H9 (cell line): ENCODE data around the gene L1CAM. TPM values are rescaled to one million over a fixed set of nuclear protein-coding genes. Genes with fewer than 3 reads are reported as not detected.

Experiments
- DNase-seq: peaks from one replicate; pipeline ENCODE4 v3.0.0-alpha.2; 2017
- H2AFZ ChIP-seq: one replicate; pipeline ENCODE4 v1.6.1; 2013; ENCODE audit warnings: mild to moderate bottlenecking, low read length, control low read depth, moderate library complexity
- H2AK5ac ChIP-seq: 2 replicates; pipeline ENCODE4 v1.6.1; 2013; ENCODE audit warnings: low read length, control low read depth, mixed read lengths; ENCODE audit not compliant: insufficient read length
- H2BK120ac ChIP-seq: one replicate; pipeline ENCODE4 v1.6.1; 2013; ENCODE audit warnings: low read depth, mild to moderate bottlenecking, low read length, control low read depth, inconsistent platforms; ENCODE audit not compliant: poor library complexity, severe bottlenecking
- H2BK12ac ChIP-seq: 2 replicates; pipeline ENCODE4 v1.6.1; 2013; ENCODE audit warnings: low read length, control low read depth, mixed read lengths, low read depth; ENCODE audit not compliant: insufficient read length
- H2BK15ac ChIP-seq: 2 replicates; pipeline ENCODE4 v1.6.1; 2013; ENCODE audit warnings: low read depth, low read length, control low read depth
- H2BK20ac ChIP-seq: one replicate; pipeline ENCODE4 v1.6.1; 2013; ENCODE audit warnings: low read depth, mild to moderate bottlenecking, low read length, control low read depth, inconsistent platforms; ENCODE audit not compliant: poor library complexity, severe bottlenecking
- H2BK5ac ChIP-seq: 2 replicates; pipeline ENCODE4 v1.6.1; 2013; ENCODE audit warnings: low read length, control low read depth, mixed read lengths; ENCODE audit not compliant: insufficient read length
- H3K14ac ChIP-seq: 2 replicates; pipeline ENCODE4 v1.6.1; 2013; ENCODE audit warnings: low read length, control low read depth; ENCODE audit not compliant: insufficient read depth
- H3K18ac ChIP-seq: 2 replicates; pipeline ENCODE4 v1.6.1; 2013; ENCODE audit warnings: low read depth, mild to moderate bottlenecking, mixed read lengths, low read length, control low read depth; ENCODE audit not compliant: insufficient read length
- H3K23ac ChIP-seq: 2 replicates; pipeline ENCODE4 v1.6.1; 2013; ENCODE audit warnings: low read length, control low read depth, mixed read lengths, low read depth; ENCODE audit not compliant: insufficient read length
- H3K23me2 ChIP-seq: 2 replicates; pipeline ENCODE4 v1.6.1; 2013; ENCODE audit warnings: low read depth, mild to moderate bottlenecking, mixed read lengths, low read length, control low read depth; ENCODE audit not compliant: insufficient read length, poor library complexity, severe bottlenecking
- H3K27ac ChIP-seq: 2 replicates; pipeline ENCODE4 v1.5.1; 2013; ENCODE audit warnings: low read length, control low read depth, mixed read lengths, low read depth; ENCODE audit not compliant: insufficient read length
- H3K27me3 ChIP-seq: 2 replicates; pipeline ENCODE4 v1.6.1; 2013; ENCODE audit warnings: low read length, control low read depth, inconsistent platforms; ENCODE audit not compliant: insufficient read depth
- H3K4ac ChIP-seq: 2 replicates; pipeline ENCODE4 v1.6.1; 2013; ENCODE audit warnings: low read depth, mild to moderate bottlenecking, control low read depth, inconsistent platforms, low read length, moderate library complexity
- H3K4me1 ChIP-seq: 2 replicates; pipeline ENCODE4 v1.6.1; 2013; ENCODE audit warnings: low read length, control low read depth, inconsistent platforms; ENCODE audit not compliant: insufficient read depth
- H3K4me2 ChIP-seq: 2 replicates; pipeline ENCODE4 v1.6.1; 2013; ENCODE audit warnings: low read length, control low read depth, mixed read lengths; ENCODE audit not compliant: insufficient read length, insufficient read depth
- H3K56ac ChIP-seq: 2 replicates; pipeline ENCODE4 v1.6.1; 2013; ENCODE audit warnings: low read depth, mild to moderate bottlenecking, mixed read lengths, low read length, control low read depth; ENCODE audit not compliant: insufficient read length
- H3K79me1 ChIP-seq: 2 replicates; pipeline ENCODE4 v1.6.1; 2013; ENCODE audit warnings: low read depth, mild to moderate bottlenecking, moderate library complexity, low read length, control low read depth, inconsistent platforms; ENCODE audit not compliant: insufficient read depth, poor library complexity, severe bottlenecking
- H3K79me2 ChIP-seq: 2 replicates; pipeline ENCODE4 v1.6.1; 2013; ENCODE audit warnings: low read length, control low read depth, inconsistent platforms; ENCODE audit not compliant: insufficient read depth
- H3K9ac ChIP-seq: 2 replicates; pipeline ENCODE4 v1.6.1; 2013; ENCODE audit warnings: low read length, control low read depth, mixed read lengths; ENCODE audit not compliant: insufficient read length; ENCODE audit errors: extremely low read depth
- H3K9me3 ChIP-seq: one replicate; pipeline ENCODE4 v1.6.1; 2013; ENCODE audit warnings: low read depth, low read length, inconsistent platforms; ENCODE audit not compliant: control insufficient read depth
- H3T11ph ChIP-seq: one replicate; pipeline ENCODE4 v1.6.1; 2013; ENCODE audit warnings: mild to moderate bottlenecking, low read length, control low read depth, inconsistent platforms
- H4K20me1 ChIP-seq: one replicate; pipeline ENCODE4 v1.6.1; 2013; ENCODE audit not compliant: control insufficient read depth, insufficient read length, insufficient read depth
- H4K5ac ChIP-seq: 2 replicates; pipeline ENCODE4 v1.6.1; 2013; ENCODE audit warnings: low read depth, mild to moderate bottlenecking, mixed read lengths, low read length, control low read depth; ENCODE audit not compliant: insufficient read length
- H4K8ac ChIP-seq: replicated peaks from 2 replicates; pipeline ENCODE4 v1.6.1; 2013; ENCODE audit warnings: low read length, control low read depth, mixed read lengths, low read depth; ENCODE audit not compliant: insufficient read length
- H4K91ac ChIP-seq: 2 replicates; pipeline ENCODE4 v1.6.1; 2013; ENCODE audit warnings: low read depth, mild to moderate bottlenecking, moderate library complexity, mixed read lengths, low read length, control low read depth; ENCODE audit not compliant: insufficient read length
- H3K27ac Mint-ChIP-seq, 3 experiments: 2 replicates in 2 of 3; 3 replicates in 1 of 3; pipeline ENCODE4 v1.8.0; 2020 to 2021; ENCODE audit warnings: mixed read lengths in 3 of 3, mild to moderate bottlenecking in 1 of 3, moderate library complexity in 1 of 3
- H3K27me3 Mint-ChIP-seq: 2 replicates; pipeline ENCODE4 v1.8.0; 2021; ENCODE audit warnings: low read depth, mild to moderate bottlenecking, moderate library complexity, mixed read lengths
- H3K36me3 Mint-ChIP-seq, 3 experiments: 2 replicates in 2 of 3; 3 replicates in 1 of 3; pipeline ENCODE4 v1.8.0; 2020 to 2021; ENCODE audit warnings: low read depth in 3 of 3, mixed read lengths in 3 of 3; ENCODE audit not compliant: insufficient read depth in 1 of 3
- H3K4me1 Mint-ChIP-seq, 2 experiments: 2 replicates each; pipeline ENCODE4 v1.8.0; 2020; ENCODE audit warnings: mixed read lengths in 2 of 2
- H3K4me3 Mint-ChIP-seq, 2 experiments: 2 replicates in 1 of 2; 3 replicates in 1 of 2; pipeline ENCODE4 v1.8.0; 2020 to 2021; ENCODE audit warnings: mild to moderate bottlenecking in 2 of 2, mixed read lengths in 2 of 2, moderate library complexity in 1 of 2
- H3K9me3 Mint-ChIP-seq, 2 experiments: 2 replicates in 1 of 2; 3 replicates in 1 of 2; pipeline ENCODE4 v1.8.0; 2020; ENCODE audit warnings: mild to moderate bottlenecking in 2 of 2, mixed read lengths in 2 of 2, moderate library complexity in 1 of 2
- CTCF ChIP-seq: fragments of 200-600 bp; sonication (generic); conservative IDR thresholded peaks from 3 replicates; pipeline ENCODE4 v1.8.0; 2021; ENCODE audit warnings: antibody characterized with exemption, mild to moderate bottlenecking
- WGBS: extraction: QIAGEN DNeasy Blood & Tissue Kit; methylation state at CpG from one replicate; pipeline ENCODE4 v1.1.7; 2013; ENCODE audit warnings: missing lambda C conversion rate, low lambda C conversion rate, mixed read lengths; ENCODE audit not compliant: insufficient read length; ENCODE audit errors: extremely low coverage; 5-methylcytosine and 5-hydroxymethylcytosine counted together
- total RNA-seq: library from RNA; stranded (reverse); gene quantifications from 2 replicates; pipeline ENCODE4 v1.2.1, GENCODE V29; 2021

Gene L1CAM
- total RNA-seq, 1 experiment from 2014 or later: 22.7 TPM

DNA sequence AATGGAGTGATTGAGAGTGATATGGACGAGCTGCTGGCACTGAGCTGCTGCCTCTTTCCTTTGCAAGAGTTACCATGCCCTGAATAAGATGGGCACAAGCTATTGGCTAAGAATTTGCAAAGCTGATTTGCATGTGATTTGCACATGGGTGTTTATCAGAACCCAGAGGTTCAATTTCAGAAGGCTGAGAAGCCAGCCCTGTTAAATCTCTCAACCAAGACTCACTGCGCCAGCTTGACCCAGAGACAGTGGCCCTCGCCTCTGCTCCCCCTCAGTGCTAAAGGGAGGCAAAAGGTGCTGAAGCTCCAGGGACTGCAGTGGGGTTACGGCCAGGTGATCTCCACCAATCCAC is 39.4 kb upstream of the L1CAM start:
- H3K27ac Mint-ChIP-seq: peak overlapping the region in 2 of 3 experiments; percentile 70 to 72; a peak in 3 of 7 replicates
- peaks cover 45 to 64% of the 10 kb centered on the region in 2 experiments for H3K9me3 Mint-ChIP-seq
- H3K9ac ChIP-seq: peak overlapping the region; percentile 25

More for the DNA sequence above, 39.4 kb upstream of the L1CAM start:
- Histone ChIP-seq H3K9me3 (no peaks in the 10 kb centered on the region), H3K23ac (no peak overlapping the region), H4K5ac (no peak overlapping the region), H3K23me2 (peaks cover 22% of the 10 kb centered on the region), H4K8ac (no peak overlapping the region), H3K79me2 (no peaks in the 10 kb centered on the region), H3K14ac (peak overlapping the region; percentile 82; the same call in 1 of the 2 replicates), H2BK12ac (no peak overlapping the region), H2AFZ (no peak overlapping the region), H3K79me1 (no peaks in the 10 kb centered on the region), H3K27me3 (no peaks in the 10 kb centered on the region), H4K20me1 (no peaks in the 10 kb centered on the region), H3K4me1 (no peaks in the 10 kb centered on the region), H2AK5ac (no peak overlapping the region), H4K91ac (no peak overlapping the region), H2BK15ac (no peak overlapping the region), H3K27ac (no peak overlapping the region), H3K4me2 (peak overlapping the region; percentile 63), H2BK120ac (no peak overlapping the region), H3T11ph (no peak overlapping the region), H2BK5ac (no peak overlapping the region), H3K4ac (no peak overlapping the region), H2BK20ac (no peak overlapping the region), H3K18ac (peak overlapping the region; percentile 77), H3K56ac (no peak overlapping the region)
- Mint-ChIP-seq H3K36me3 (peaks cover 7 to 15% (median 9%) of the 10 kb centered on the region in 3 experiments), H3K4me3 (peak overlapping the region; percentile 77 to 79), H3K27me3 (no peaks in the 10 kb centered on the region; the same call in none of the 2 replicates), H3K4me1 (peaks cover 13 to 34% of the 10 kb centered on the region in 2 experiments)
- DNase-seq: no peak
- TF ChIP-seq CTCF: no peak
- no CpG with 5 or more reads among the region's 4 CpGs for WGBS
